Caco-2 (cell line): ENCODE data around the gene SNRPD3. TPM values are rescaled to one million over a fixed set of nuclear protein-coding genes. Genes with fewer than 3 reads are reported as not detected.
A peak's percentile ranks its signal among the peaks of the same experiment; 100 is the strongest.
"Not testable (repeated sequence)": the region's sequence is repeated elsewhere in the genome, so short reads cannot be mapped to it uniquely, and the experiment has no call there.

Source experiments
- BruUV-seq: library from RNA; stranded (reverse); fragments of 400-500 nt; replicated peaks from 2 replicates; lab custom pipeline; 2021; lab: Mats Ljungman, UMichigan
- CTCF ChIA-PET: fragments of 300-600 bp; sonication (Branson Sonifier 250); formaldehyde crosslinking; loops from one replicate; lab custom pipeline; 2022; ENCODE audit warnings: antibody characterized with exemption; lab: Charles Lee
- POLR2A ChIA-PET: fragments of 300-600 bp; sonication (Branson Sonifier 250); formaldehyde crosslinking; loops from one replicate; lab custom pipeline; 2022; ENCODE audit warnings: antibody characterized with exemption; lab: Charles Lee
- DNase-seq, 2 experiments: peaks; one replicate each; pipeline versions ENCODE4 v3.0.0 to v3.0.0-alpha.2; 2020 to 2022
- H3K27me3 ChIP-seq: replicated peaks from 2 replicates; pipeline ENCODE4 v1.6.0; 2011; ENCODE audit warnings: low read length; ENCODE audit not compliant: control insufficient read depth, insufficient read depth
- H3K36me3 ChIP-seq: 2 replicates; pipeline ENCODE4 v1.5.1; 2011; ENCODE audit warnings: low read length; ENCODE audit not compliant: control insufficient read depth, insufficient read depth
- H3K4me1 ChIP-seq: fragments of 250-450 bp; sonication (Bioruptor Pico); 2 replicates; pipeline ENCODE4 v1.5.1; 2020; ENCODE audit warnings: mild to moderate bottlenecking
- H3K4me3 ChIP-seq: 2 replicates; pipeline ENCODE4 v1.5.1; 2011; ENCODE audit warnings: low read depth, mild to moderate bottlenecking, control low read depth, low read length
- H3K9me3 ChIP-seq: fragments of 250-450 bp; sonication (Bioruptor Pico); 2 replicates; pipeline ENCODE4 v1.5.1; 2020; ENCODE audit warnings: mild to moderate bottlenecking, moderate library complexity
- H3K27ac Mint-ChIP-seq: one replicate; pipeline ENCODE4 v1.8.0; 2022; ENCODE audit warnings: mixed read lengths; ENCODE audit not compliant: unreplicated experiment
- H3K27me3 Mint-ChIP-seq: one replicate; pipeline ENCODE4 v1.8.0; 2022; ENCODE audit warnings: mixed read lengths; ENCODE audit not compliant: insufficient read depth, unreplicated experiment
- H3K36me3 Mint-ChIP-seq: one replicate; pipeline ENCODE4 v1.8.0; 2022; ENCODE audit warnings: mild to moderate bottlenecking, mixed read lengths; ENCODE audit not compliant: insufficient read depth, unreplicated experiment
- H3K4me1 Mint-ChIP-seq: one replicate; pipeline ENCODE4 v1.8.0; 2022; ENCODE audit warnings: low read depth, mixed read lengths; ENCODE audit not compliant: unreplicated experiment
- H3K4me3 Mint-ChIP-seq: one replicate; pipeline ENCODE4 v1.8.0; 2022; ENCODE audit warnings: mild to moderate bottlenecking, moderate library complexity, mixed read lengths; ENCODE audit not compliant: unreplicated experiment
- H3K9me3 Mint-ChIP-seq: one replicate; pipeline ENCODE4 v1.8.0; 2022; ENCODE audit warnings: mixed read lengths; ENCODE audit not compliant: unreplicated experiment
- intact Hi-C: fragments of 100-400 bp; cut with micrococcal nuclease; formaldehyde crosslinking; loops from one replicate; pipeline ENCODE4 v1.10.0; 2022; ENCODE audit not compliant: unreplicated experiment
- total RNA-seq: library from RNA; stranded (reverse); gene quantifications from 2 replicates; pipeline ENCODE4 v1.2.3, GENCODE V29; 2022
- TF ChIP-seq, protein P1 (sequence below), 2 experiments: fragments of 200-600 bp in 1 of 2; IDR thresholded peaks; 1 replicate in 1 of 2; 2 replicates in 1 of 2; pipeline versions ENCODE4 v1.5.1 to v1.8.0; 2011 to 2022; ENCODE audit warnings: antibody characterized with exemption in 1 of 2, control low read depth in 1 of 2, inconsistent platforms in 1 of 2, low read depth in 1 of 2, low read length in 1 of 2, mild to moderate bottlenecking in 1 of 2, moderate library complexity in 1 of 2; ENCODE audit not compliant: insufficient read depth in 1 of 2, severe bottlenecking in 1 of 2, unreplicated experiment in 1 of 2

The SNRPD3 gene
- total RNA-seq, 1 experiment from 2014 or later: 202 TPM

DNA sequence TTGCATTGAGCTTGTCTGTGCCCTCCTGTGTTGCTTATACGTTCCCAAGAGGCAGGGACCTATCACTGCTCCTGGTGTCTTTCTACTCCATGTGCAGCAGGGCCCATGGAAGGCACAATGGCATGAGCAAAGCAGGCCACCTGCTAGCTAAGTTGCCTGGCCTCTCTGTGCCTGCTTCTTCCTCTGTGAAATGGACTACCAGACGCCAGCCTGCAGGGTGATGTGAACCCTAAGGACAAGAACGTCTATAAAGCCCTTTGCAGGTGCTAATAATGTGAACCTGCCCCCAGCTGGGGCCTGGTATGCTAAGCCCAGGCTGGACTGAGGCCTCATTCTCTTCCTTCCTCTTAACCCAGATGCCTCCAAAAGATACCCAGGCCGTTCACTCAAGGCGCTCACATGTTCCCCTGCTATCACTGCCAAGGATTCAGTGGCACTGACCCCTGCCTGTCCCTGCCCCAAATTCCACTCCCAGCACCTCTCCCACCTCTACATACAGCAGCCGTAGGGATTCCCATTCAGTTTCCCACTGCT, 4.8 kb upstream of the SNRPD3 start:
- DNase-seq: no peak
- Histone ChIP-seq H3K4me3 (no peak overlapping the region), H3K36me3 (peaks cover 12% of the 10 kb centered on the region), H3K4me1 (peaks cover 43% of the 10 kb centered on the region), H3K9me3 (no peaks in the 10 kb centered on the region), H3K27me3 (no peaks in the 10 kb centered on the region)
- H3K27me3 Mint-ChIP-seq: no peaks in the 10 kb centered on the region
- H3K4me3 Mint-ChIP-seq: peak overlapping the region; percentile 34
- intact Hi-C loops: loop anchor here (1.0 kb wide), 1 partner anchor 19 kb away; no protein-coding TSS in a partner anchor
- peak overlapping the region; percentile 69 for H3K27ac Mint-ChIP-seq
- ChIA-PET POLR2A (no interaction called here), CTCF (no interaction called here)
- TF ChIP-seq, protein P1, sequence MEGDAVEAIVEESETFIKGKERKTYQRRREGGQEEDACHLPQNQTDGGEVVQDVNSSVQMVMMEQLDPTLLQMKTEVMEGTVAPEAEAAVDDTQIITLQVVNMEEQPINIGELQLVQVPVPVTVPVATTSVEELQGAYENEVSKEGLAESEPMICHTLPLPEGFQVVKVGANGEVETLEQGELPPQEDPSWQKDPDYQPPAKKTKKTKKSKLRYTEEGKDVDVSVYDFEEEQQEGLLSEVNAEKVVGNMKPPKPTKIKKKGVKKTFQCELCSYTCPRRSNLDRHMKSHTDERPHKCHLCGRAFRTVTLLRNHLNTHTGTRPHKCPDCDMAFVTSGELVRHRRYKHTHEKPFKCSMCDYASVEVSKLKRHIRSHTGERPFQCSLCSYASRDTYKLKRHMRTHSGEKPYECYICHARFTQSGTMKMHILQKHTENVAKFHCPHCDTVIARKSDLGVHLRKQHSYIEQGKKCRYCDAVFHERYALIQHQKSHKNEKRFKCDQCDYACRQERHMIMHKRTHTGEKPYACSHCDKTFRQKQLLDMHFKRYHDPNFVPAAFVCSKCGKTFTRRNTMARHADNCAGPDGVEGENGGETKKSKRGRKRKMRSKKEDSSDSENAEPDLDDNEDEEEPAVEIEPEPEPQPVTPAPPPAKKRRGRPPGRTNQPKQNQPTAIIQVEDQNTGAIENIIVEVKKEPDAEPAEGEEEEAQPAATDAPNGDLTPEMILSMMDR (IDR thresholded peaks at IDR 0.05; ENCODE audit: insufficient read depth in 1 of 2, low read depth in 1 of 2, low read length in 1 of 2, severe bottlenecking in 1 of 2, unreplicated experiment in 1 of 2): no peak
- peaks cover 48% of the 10 kb centered on the region for H3K36me3 Mint-ChIP-seq
- peaks cover 33% of the 10 kb centered on the region for H3K4me1 Mint-ChIP-seq
- no peaks in the 10 kb centered on the region for H3K9me3 Mint-ChIP-seq
- BruUV-seq: no TSS peak

DNA sequence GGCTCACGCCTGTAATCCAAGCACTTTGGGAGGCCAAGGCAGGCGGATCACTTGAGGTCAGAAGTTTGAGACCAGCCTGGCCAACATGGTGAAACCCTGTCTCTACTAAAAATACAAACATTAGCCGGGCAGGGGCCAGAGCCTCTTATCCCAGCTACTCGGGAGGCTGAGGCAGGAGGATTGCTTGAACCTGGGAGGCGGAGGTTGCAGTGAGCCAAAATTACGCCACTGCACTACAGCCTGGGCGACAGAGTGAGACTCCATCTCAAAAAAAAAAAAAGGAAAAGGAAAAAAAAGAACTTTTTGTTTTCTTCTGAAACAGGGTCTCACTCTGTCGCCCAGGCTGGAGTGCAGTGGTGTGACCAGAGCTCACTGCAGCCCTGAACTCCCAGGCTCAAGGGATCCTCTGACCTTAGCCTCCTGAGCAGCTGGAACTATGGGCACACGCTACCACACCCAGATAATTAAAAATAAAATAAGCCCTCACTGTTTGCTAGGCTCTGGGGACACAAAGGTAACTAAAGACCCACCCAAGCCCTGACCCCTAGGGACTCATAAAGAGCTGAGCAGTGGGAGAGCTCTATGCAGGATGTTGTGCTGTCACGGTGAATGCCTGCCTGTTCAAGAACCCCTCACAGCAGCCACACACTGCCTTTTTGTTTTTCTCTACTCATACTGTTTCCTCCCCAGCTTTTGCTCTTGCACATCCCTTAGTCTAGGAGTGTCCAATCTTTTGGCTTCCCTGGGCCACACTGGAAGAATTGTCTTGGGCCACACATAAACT, 3.1 kb upstream of the SNRPD3 start:
- H3K36me3 ChIP-seq, H3K9me3 ChIP-seq, intact Hi-C loops, H3K27me3 Mint-ChIP-seq, H3K4me3 ChIP-seq, DNase-seq, BruUV-seq, H3K27me3 ChIP-seq, H3K9me3 Mint-ChIP-seq: not testable (repeated sequence)
- CTCF ChIA-PET: interaction anchor here (0.6 kb wide), 1 partner anchor 76 kb away, joined by 6 read pairs; no protein-coding TSS in a partner anchor
- POLR2A ChIA-PET: interaction anchor here (1.0 kb wide), 1 partner anchor 11 kb away, joined by 3 read pairs; no protein-coding TSS in a partner anchor
- peaks cover 44% of the 10 kb centered on the region for H3K36me3 Mint-ChIP-seq
- peaks cover 52% of the 10 kb centered on the region for H3K4me1 ChIP-seq
- H3K27ac Mint-ChIP-seq: peak overlapping the region; percentile 72
- H3K4me3 Mint-ChIP-seq: peak overlapping the region; percentile 100
- H3K4me1 Mint-ChIP-seq: peaks cover 38% of the 10 kb centered on the region

DNA sequence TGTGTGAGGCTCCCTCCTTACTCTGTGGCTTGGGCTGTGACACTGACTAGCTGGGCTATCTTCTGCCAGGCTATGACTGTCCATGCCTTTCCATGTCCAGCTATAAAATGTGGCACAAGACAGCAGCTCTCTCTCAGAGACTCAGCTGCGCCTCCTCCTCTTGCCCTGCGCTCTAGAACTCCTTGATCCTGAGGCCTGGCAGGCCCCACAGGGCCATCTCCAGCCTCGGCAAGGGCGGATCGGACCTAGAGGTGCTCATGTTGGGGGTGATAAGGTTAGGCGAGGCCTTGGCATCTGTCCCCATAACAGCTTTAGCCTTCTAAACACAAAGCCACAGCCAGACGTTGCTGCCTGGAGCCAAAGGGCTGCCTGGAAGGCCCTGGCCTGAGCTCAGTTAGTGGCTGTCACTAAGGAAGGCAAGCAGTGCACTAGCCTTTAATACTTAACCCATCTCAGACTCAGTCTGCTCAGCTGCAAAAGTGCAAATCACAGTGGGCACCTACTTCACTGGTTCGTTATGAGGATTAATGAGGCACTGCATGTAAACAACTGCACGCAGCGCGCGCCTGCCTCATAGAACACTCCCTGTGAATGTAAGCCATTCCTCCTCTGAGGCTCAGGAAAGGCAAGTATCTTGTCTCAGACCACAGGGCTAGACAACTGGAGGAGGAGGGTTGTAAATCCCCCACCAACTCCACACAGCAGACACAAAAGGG, 2.0 kb upstream of the SNRPD3 start:
- ChIA-PET CTCF (interaction anchor here (0.6 kb wide), 1 partner anchor 77 kb away, joined by 6 read pairs; no protein-coding TSS in a partner anchor), POLR2A (interaction anchor here (1.0 kb wide), 1 partner anchor 12 kb away, joined by 3 read pairs; no protein-coding TSS in a partner anchor)
- H3K4me1 ChIP-seq: peaks cover 53% of the 10 kb centered on the region
- H3K27me3 ChIP-seq: no peaks in the 10 kb centered on the region
- DNase-seq: no peak
- Mint-ChIP-seq H3K36me3 (peaks cover 46% of the 10 kb centered on the region), H3K27me3 (no peaks in the 10 kb centered on the region), H3K9me3 (no peaks in the 10 kb centered on the region), H3K4me3 (peak overlapping the region; percentile 100), H3K27ac (peak overlapping the region; percentile 89), H3K4me1 (peaks cover 49% of the 10 kb centered on the region)
- peak overlapping the region; percentile 80 for H3K4me3 ChIP-seq
- BruUV-seq: no TSS peak
- H3K9me3 ChIP-seq: no peaks in the 10 kb centered on the region
- TF ChIP-seq, protein P1 (IDR thresholded peaks at IDR 0.05; ENCODE audit: insufficient read depth in 1 of 2, low read depth in 1 of 2, low read length in 1 of 2, severe bottlenecking in 1 of 2, unreplicated experiment in 1 of 2): no peak
- intact Hi-C loops: loop anchor here (2.0 kb wide), 1 partner anchor 29 kb away; no protein-coding TSS in a partner anchor
- H3K36me3 ChIP-seq: peaks cover 5% of the 10 kb centered on the region
